ENCODE measurements around the gene ABCC6.
"Not testable (repeated sequence)": the region's sequence is repeated elsewhere in the genome, so short reads cannot be mapped to it uniquely, and the experiment has no call there.

The ABCC6 gene

GRCh38 chr16:16149710-16150116, 73.6 kb downstream of the ABCC6 start:
- Mint-ChIP-seq H3K27ac (no peak overlapping the region), H3K36me3 (ENCODE audit: low read depth) (no peaks in the 10 kb centered on the region), H3K9me3 (no peaks in the 10 kb centered on the region), H3K4me1 (ENCODE audit: low read depth) (peaks cover 6% of the 10 kb centered on the region), H3K27me3 (no peaks in the 10 kb centered on the region), H3K4me3 (no peak overlapping the region)

GRCh38 chr16:16148755-16149154, 74.5 kb downstream of the ABCC6 start:
- Mint-ChIP-seq H3K27ac (no peak overlapping the region), H3K4me1 (ENCODE audit: low read depth) (peaks cover 6% of the 10 kb centered on the region), H3K9me3 (no peaks in the 10 kb centered on the region), H3K36me3 (ENCODE audit: low read depth) (peaks cover 5% of the 10 kb centered on the region), H3K4me3 (no peak overlapping the region), H3K27me3 (no peaks in the 10 kb centered on the region)

- not testable (repeated sequence) for H3K4me1 Mint-ChIP-seq (ENCODE audit: low read depth); H3K36me3 Mint-ChIP-seq (ENCODE audit: low read depth); H3K27ac Mint-ChIP-seq
Observed at GRCh38 chr16:16148000-16148599, 75.2 kb downstream of the ABCC6 start.

GRCh38 chr16:16147316-16147999, 75.8 kb downstream of the ABCC6 start:
- Mint-ChIP-seq H3K4me3 (no peak overlapping the region), H3K36me3 (ENCODE audit: low read depth) (peaks cover 15% of the 10 kb centered on the region), H3K4me1 (ENCODE audit: low read depth) (peaks cover 6% of the 10 kb centered on the region), H3K27ac (no peak overlapping the region), H3K9me3 (no peaks in the 10 kb centered on the region), H3K27me3 (no peaks in the 10 kb centered on the region)

More at GRCh38 chr16:16148000-16148599, 75.2 kb downstream of the ABCC6 start:
- H3K9me3 Mint-ChIP-seq, H3K4me3 Mint-ChIP-seq, H3K27me3 Mint-ChIP-seq: not testable (repeated sequence)

- H3K9me3 Mint-ChIP-seq = no peaks in the 10 kb centered on the region
- no peaks in the 10 kb centered on the region for H3K27me3 Mint-ChIP-seq
- H3K36me3 Mint-ChIP-seq (ENCODE audit: low read depth) = peaks cover 22% of the 10 kb centered on the region
- H3K4me1 Mint-ChIP-seq (ENCODE audit: low read depth) = peaks cover 6% of the 10 kb centered on the region
- H3K4me3 Mint-ChIP-seq = no peak overlapping the region
- H3K27ac Mint-ChIP-seq = no peak overlapping the region
Observed at GRCh38 chr16:16146380-16147315, 76.6 kb downstream of the ABCC6 start.

GRCh38 chr16:16145286-16145685, 78.0 kb downstream of the ABCC6 start:
- Mint-ChIP-seq H3K27me3 (no peaks in the 10 kb centered on the region), H3K27ac (no peak overlapping the region), H3K36me3 (ENCODE audit: low read depth) (peaks cover 34% of the 10 kb centered on the region), H3K4me3 (no peak overlapping the region), H3K9me3 (no peaks in the 10 kb centered on the region), H3K4me1 (ENCODE audit: low read depth) (no peaks in the 10 kb centered on the region)

- Mint-ChIP-seq H3K9me3 (no peaks in the 10 kb centered on the region), H3K27me3 (no peaks in the 10 kb centered on the region), H3K27ac (no peak overlapping the region), H3K36me3 (ENCODE audit: low read depth) (peaks cover 42% of the 10 kb centered on the region), H3K4me1 (ENCODE audit: low read depth) (no peaks in the 10 kb centered on the region), H3K4me3 (no peak overlapping the region)
Observed at GRCh38 chr16:16144416-16144815, 78.9 kb downstream of the ABCC6 start.

- no peak overlapping the region for H3K27ac Mint-ChIP-seq
- no peaks in the 10 kb centered on the region for H3K27me3 Mint-ChIP-seq
- no peak overlapping the region for H3K4me3 Mint-ChIP-seq
- no peaks in the 10 kb centered on the region for H3K4me1 Mint-ChIP-seq (ENCODE audit: low read depth)
- no peaks in the 10 kb centered on the region for H3K9me3 Mint-ChIP-seq
- peaks cover 44% of the 10 kb centered on the region for H3K36me3 Mint-ChIP-seq (ENCODE audit: low read depth)
Observed at GRCh38 chr16:16143931-16144330, 79.4 kb downstream of the ABCC6 start.

- Mint-ChIP-seq H3K36me3 (ENCODE audit: low read depth) (peaks cover 47% of the 10 kb centered on the region), H3K4me3 (no peak overlapping the region), H3K27ac (no peak overlapping the region), H3K27me3 (no peaks in the 10 kb centered on the region), H3K9me3 (no peaks in the 10 kb centered on the region), H3K4me1 (ENCODE audit: low read depth) (no peaks in the 10 kb centered on the region)
Observed at GRCh38 chr16:16143038-16143763, 80.1 kb downstream of the ABCC6 start.

GRCh38 chr16:16141784-16142396, 81.4 kb downstream of the ABCC6 start:
- peaks cover 50% of the 10 kb centered on the region for H3K36me3 Mint-ChIP-seq (ENCODE audit: low read depth)
- no peak overlapping the region for H3K4me3 Mint-ChIP-seq
- no peaks in the 10 kb centered on the region for H3K27me3 Mint-ChIP-seq
- no peaks in the 10 kb centered on the region for H3K9me3 Mint-ChIP-seq
- H3K27ac Mint-ChIP-seq = no peak overlapping the region
- no peaks in the 10 kb centered on the region for H3K4me1 Mint-ChIP-seq (ENCODE audit: low read depth)

- Mint-ChIP-seq H3K27me3 (no peaks in the 10 kb centered on the region), H3K9me3 (no peaks in the 10 kb centered on the region), H3K4me1 (ENCODE audit: low read depth) (no peaks in the 10 kb centered on the region), H3K36me3 (ENCODE audit: low read depth) (peaks cover 56% of the 10 kb centered on the region), H3K4me3 (no peak overlapping the region), H3K27ac (no peak overlapping the region)
Observed at GRCh38 chr16:16141141-16141540, 82.2 kb downstream of the ABCC6 start.

GRCh38 chr16:16140537-16140936, 82.8 kb downstream of the ABCC6 start:
- Mint-ChIP-seq H3K27ac (no peak overlapping the region), H3K9me3 (no peaks in the 10 kb centered on the region), H3K4me1 (ENCODE audit: low read depth) (no peaks in the 10 kb centered on the region), H3K36me3 (ENCODE audit: low read depth) (peaks cover 62% of the 10 kb centered on the region), H3K27me3 (no peaks in the 10 kb centered on the region), H3K4me3 (no peak overlapping the region)

- H3K27ac Mint-ChIP-seq = peak overlapping the region; percentile 40
- H3K4me1 Mint-ChIP-seq (ENCODE audit: low read depth) = no peaks in the 10 kb centered on the region
- no peak overlapping the region for H3K4me3 Mint-ChIP-seq
- no peaks in the 10 kb centered on the region for H3K9me3 Mint-ChIP-seq
- H3K27me3 Mint-ChIP-seq = no peaks in the 10 kb centered on the region
- peaks cover 69% of the 10 kb centered on the region for H3K36me3 Mint-ChIP-seq (ENCODE audit: low read depth)
Observed at GRCh38 chr16:16139806-16140205, 83.5 kb downstream of the ABCC6 start.

GRCh38 chr16:16139061-16139460, 84.2 kb downstream of the ABCC6 start:
- H3K4me1 Mint-ChIP-seq (ENCODE audit: low read depth) = no peaks in the 10 kb centered on the region
- no peaks in the 10 kb centered on the region for H3K27me3 Mint-ChIP-seq
- no peak overlapping the region for H3K27ac Mint-ChIP-seq
- no peaks in the 10 kb centered on the region for H3K9me3 Mint-ChIP-seq
- H3K4me3 Mint-ChIP-seq = no peak overlapping the region
- H3K36me3 Mint-ChIP-seq (ENCODE audit: low read depth) = peaks cover 71% of the 10 kb centered on the region
